OCI-LY7 (cell line): ENCODE measurements around the gene KIAA1328. TPM values are rescaled to one million over a fixed set of nuclear protein-coding genes. Genes with fewer than 3 reads are reported as not detected.

Experiments
- BruUV-seq: library from RNA; stranded (reverse); fragments of 400-500 nt; replicated peaks from 2 replicates; lab custom pipeline; 2021; lab: Mats Ljungman, UMichigan
- CTCF ChIA-PET: fragments of 300-600 bp; sonication (Branson Sonifier 250); formaldehyde crosslinking; loops from one replicate; lab custom pipeline; 2022; ENCODE audit warnings: antibody characterized with exemption; ENCODE audit not compliant: unreplicated experiment; lab: Charles Lee
- POLR2A ChIA-PET: fragments of 300-600 bp; sonication (Branson Sonifier 250); formaldehyde crosslinking; loops from one replicate; lab custom pipeline; 2022; ENCODE audit warnings: antibody characterized with exemption; lab: Charles Lee
- DNase-seq: peaks from one replicate; pipeline ENCODE4 v3.0.0-alpha.2; 2015; ENCODE audit warnings: low spot score
- H2AFZ ChIP-seq: fragments of 200-600 bp; sonication (generic), shearing (Covaris generic); 2 replicates; pipeline ENCODE4 v1.6.1; 2014; ENCODE audit warnings: mild to moderate bottlenecking, antibody characterized with exemption, low read length, moderate library complexity
- H3K27ac ChIP-seq: fragments of 200-600 bp; sonication (generic); 2 replicates; pipeline ENCODE4 v1.5.1; 2014; ENCODE audit warnings: mixed run types, low read depth, mild to moderate bottlenecking, moderate library complexity, low read length, inconsistent platforms; ENCODE audit not compliant: poor library complexity, severe bottlenecking
- H3K36me3 ChIP-seq: fragments of 200-600 bp; sonication (generic); 2 replicates; pipeline ENCODE4 v1.6.1; 2014; ENCODE audit warnings: mild to moderate bottlenecking, antibody characterized with exemption, low read length, moderate library complexity, mixed read lengths; ENCODE audit not compliant: insufficient read depth
- H3K4me1 ChIP-seq: fragments of 200-600 bp; sonication (generic); 2 replicates; pipeline ENCODE4 v1.5.1; 2014; ENCODE audit warnings: mild to moderate bottlenecking, low read length; ENCODE audit not compliant: insufficient read depth, poor library complexity, severe bottlenecking
- H3K4me2 ChIP-seq: fragments of 200-600 bp; sonication (generic); 2 replicates; pipeline ENCODE4 v1.6.1; 2014; ENCODE audit warnings: mild to moderate bottlenecking, low read length
- H3K4me3 ChIP-seq: fragments of 200-600 bp; sonication (generic); 2 replicates; pipeline ENCODE4 v1.5.1; 2014; ENCODE audit warnings: mild to moderate bottlenecking, low read depth, low read length; ENCODE audit not compliant: poor library complexity, severe bottlenecking
- H3K79me2 ChIP-seq: fragments of 200-600 bp; sonication (generic); 2 replicates; pipeline ENCODE4 v1.6.1; 2016; ENCODE audit warnings: low read depth, mild to moderate bottlenecking, low read length, moderate library complexity, mixed read lengths; ENCODE audit not compliant: insufficient read depth
- H3K9me2 ChIP-seq: fragments of 200-600 bp; sonication (generic); 2 replicates; pipeline ENCODE4 v1.6.1; 2016; ENCODE audit warnings: mild to moderate bottlenecking, low read length, mixed read lengths; ENCODE audit not compliant: insufficient read depth
- H3K9me3 ChIP-seq: fragments of 200-600 bp; sonication (generic); 2 replicates; pipeline ENCODE4 v1.6.1; 2014; ENCODE audit warnings: mild to moderate bottlenecking, mixed run types, low read length, mixed read lengths
- H4K20me1 ChIP-seq: fragments of 200-600 bp; sonication (generic); 2 replicates; pipeline ENCODE4 v1.6.1; 2014; ENCODE audit warnings: mild to moderate bottlenecking, antibody characterized with exemption, low read length, moderate library complexity, mixed read lengths; ENCODE audit not compliant: insufficient read depth
- CTCF ChIP-seq: fragments of 200-600 bp; sonication (generic); conservative IDR thresholded peaks from 2 replicates; pipeline ENCODE4 v1.5.1; 2014; ENCODE audit warnings: mild to moderate bottlenecking, antibody characterized with exemption, low read length, moderate library complexity, mixed read lengths
- EZH2phosphoT487 ChIP-seq: fragments of 200-600 bp; sonication (generic); IDR thresholded peaks from 2 replicates; pipeline ENCODE4 v1.6.1; 2018; ENCODE audit warnings: low read depth, borderline replicate concordance, mild to moderate bottlenecking, mixed run types, antibody characterized with exemption, low read length, moderate library complexity, mixed read lengths
- intact Hi-C: fragments of 100-400 bp; cut with micrococcal nuclease; formaldehyde crosslinking; loops from one replicate; pipeline ENCODE4 v1.10.0; 2022; ENCODE audit not compliant: unreplicated experiment
- total RNA-seq, 2 experiments: library from RNA; depleted of rRNA in 1 of 2; stranded (reverse); fragments of >200 nt in 1 of 2; shearing (Covaris generic) in 1 of 2; gene quantifications; 2 replicates each; pipeline ENCODE4 v1.2.3, GENCODE V29; 2014 to 2022

Gene KIAA1328
- total RNA-seq, 2 experiments from 2014 or later: 3.0 to 5.8 TPM

GRCh38 chr18:37242826-37243560 lies 414.1 kb downstream of the KIAA1328 start:
- POLR2A ChIA-PET: interaction anchor here (0.6 kb wide), 1 partner anchor 134 kb away, joined by 3 read pairs; no protein-coding TSS in a partner anchor
- H3K4me2 ChIP-seq: no peak overlapping the region

GRCh38 chr18:37243741-37244140 lies 414.8 kb downstream of the KIAA1328 start:
- ChIA-PET POLR2A (no interaction called here), CTCF (no interaction called here)
- H3K4me2 ChIP-seq: no peak overlapping the region
- no peak overlapping the region for H3K27ac ChIP-seq
- H4K20me1 ChIP-seq: no peaks in the 10 kb centered on the region
- intact Hi-C loops: no loop called here
- H3K79me2 ChIP-seq: no peaks in the 10 kb centered on the region
- H3K4me3 ChIP-seq: no peak overlapping the region
- DNase-seq: no peak
- no peaks in the 10 kb centered on the region for H3K9me3 ChIP-seq
- H3K9me2 ChIP-seq: no peaks in the 10 kb centered on the region
- H2AFZ ChIP-seq: no peak overlapping the region
- no peak for TF ChIP-seq EZH2phosphoT487
- TF ChIP-seq CTCF: no peak
- H3K36me3 ChIP-seq: no peaks in the 10 kb centered on the region
- H3K4me1 ChIP-seq: no peaks in the 10 kb centered on the region
- no TSS peak for BruUV-seq

More at GRCh38 chr18:37242826-37243560, 414.1 kb downstream of the KIAA1328 start:
- Histone ChIP-seq H3K9me2 (no peaks in the 10 kb centered on the region), H3K79me2 (no peaks in the 10 kb centered on the region), H3K9me3 (no peaks in the 10 kb centered on the region), H4K20me1 (no peaks in the 10 kb centered on the region), H2AFZ (no peak overlapping the region), H3K27ac (no peak overlapping the region), H3K4me1 (no peaks in the 10 kb centered on the region), H3K36me3 (no peaks in the 10 kb centered on the region), H3K4me3 (no peak overlapping the region)
- CTCF ChIA-PET: no interaction called here
- DNase-seq: no peak
- intact Hi-C loops: no loop called here
- BruUV-seq: no TSS peak
- TF ChIP-seq EZH2phosphoT487 (no peak), CTCF (no peak)

GRCh38 chr18:37244618-37245017 lies 415.7 kb downstream of the KIAA1328 start:
- Histone ChIP-seq H3K4me3 (no peak overlapping the region), H2AFZ (no peak overlapping the region), H4K20me1 (no peaks in the 10 kb centered on the region), H3K36me3 (no peaks in the 10 kb centered on the region), H3K9me2 (no peaks in the 10 kb centered on the region), H3K4me2 (no peak overlapping the region), H3K79me2 (no peaks in the 10 kb centered on the region), H3K9me3 (no peaks in the 10 kb centered on the region), H3K4me1 (no peaks in the 10 kb centered on the region), H3K27ac (no peak overlapping the region)
- POLR2A ChIA-PET: no interaction called here
- BruUV-seq: no TSS peak
- intact Hi-C loops: no loop called here
- CTCF ChIA-PET: no interaction called here
- TF ChIP-seq EZH2phosphoT487: no peak
- no peak for TF ChIP-seq CTCF
- DNase-seq: no peak
